GM21381 (cell line): Measurements from ENCODE around the gene RALB.
"Not testable (repeated sequence)": the region's sequence is repeated elsewhere in the genome, so short reads cannot be mapped to it uniquely, and the experiment has no call there.

ENCODE experiments used
- ATAC-seq: cut with Tn5 transposase; IDR thresholded peaks from one replicate; pipeline ENCODE4 v1.9.1; 2021; ENCODE audit warnings: mild to moderate bottlenecking, moderate library complexity; ENCODE audit not compliant: unreplicated experiment

Gene RALB

DNA sequence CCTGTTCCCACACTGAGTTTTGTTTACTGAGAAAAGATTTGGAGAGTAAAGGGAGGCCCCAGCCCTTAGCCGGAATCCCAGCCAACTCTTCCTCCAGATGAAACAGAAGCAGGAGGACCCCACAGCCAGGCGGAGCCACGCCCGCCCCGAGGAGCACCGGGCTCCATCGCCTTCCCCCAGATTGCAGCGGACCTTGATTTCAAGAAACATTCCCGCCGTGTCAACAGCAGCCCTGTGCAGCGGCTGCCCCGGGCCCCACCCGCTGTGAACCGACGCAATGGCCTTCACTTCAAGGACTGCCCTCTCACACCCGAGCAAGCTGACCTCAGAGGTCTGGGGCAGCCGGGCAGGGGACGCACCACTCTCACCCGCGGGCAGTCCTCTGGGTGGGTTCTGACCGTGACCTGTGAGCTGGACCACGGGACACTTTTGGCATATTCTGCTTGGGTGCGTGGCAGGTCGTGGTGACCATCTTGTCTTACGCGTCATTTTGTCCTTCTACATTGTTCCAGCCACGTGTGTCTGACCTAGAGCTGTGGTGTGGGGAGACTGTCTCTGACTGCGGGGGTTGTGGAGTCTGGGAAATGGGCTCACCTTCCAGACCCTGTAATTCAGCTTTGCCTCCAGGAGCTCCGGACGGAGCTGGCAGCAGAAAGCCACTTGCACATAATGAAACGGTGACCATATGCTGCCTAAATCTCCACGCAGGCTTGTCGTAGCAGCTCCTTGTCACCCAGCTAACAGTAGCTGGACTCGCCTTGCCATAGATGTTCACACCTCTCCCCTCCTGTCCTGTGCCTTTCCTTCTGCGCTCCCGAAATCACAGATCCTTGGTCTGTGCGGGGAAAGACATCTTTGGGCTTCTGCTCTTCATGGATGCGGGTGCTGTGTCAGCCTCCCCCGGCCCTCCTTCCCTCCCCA, 61.3 kb downstream of the RALB start:
- no peak for ATAC-seq

DNA sequence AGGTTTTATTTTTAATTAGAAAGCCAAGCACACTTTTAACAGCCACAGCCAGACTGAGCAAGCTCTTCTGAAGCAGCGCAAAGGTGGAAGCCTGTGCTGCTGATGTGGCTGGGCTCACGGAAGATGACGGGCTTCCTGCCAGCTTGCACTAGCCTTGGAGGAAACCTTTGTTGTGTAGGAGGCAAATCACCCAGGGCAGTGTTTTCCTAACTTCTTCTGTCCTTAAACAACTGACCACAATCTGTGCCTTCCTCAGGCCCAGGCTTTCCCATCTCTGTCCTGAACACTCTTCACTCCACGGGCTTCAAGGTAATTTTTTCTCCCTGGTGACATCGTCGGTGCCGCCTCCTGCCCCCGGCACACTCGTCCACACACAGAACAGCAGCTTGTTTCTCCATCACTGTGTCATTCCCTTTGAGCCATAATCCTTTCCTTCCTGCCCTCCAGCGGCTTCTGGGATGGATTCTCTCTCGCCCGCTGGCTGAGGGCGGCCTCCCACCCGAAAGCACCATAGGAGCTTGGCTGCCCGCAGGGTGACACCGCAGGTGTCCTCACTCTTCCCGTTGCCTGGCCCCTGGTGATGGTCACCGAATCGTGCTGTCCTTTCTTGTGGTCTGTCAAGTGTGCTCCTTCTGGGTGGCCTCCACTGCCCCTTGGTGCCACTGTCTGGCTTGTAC, 62.2 kb downstream of the RALB start:
- ATAC-seq = no peak

DNA sequence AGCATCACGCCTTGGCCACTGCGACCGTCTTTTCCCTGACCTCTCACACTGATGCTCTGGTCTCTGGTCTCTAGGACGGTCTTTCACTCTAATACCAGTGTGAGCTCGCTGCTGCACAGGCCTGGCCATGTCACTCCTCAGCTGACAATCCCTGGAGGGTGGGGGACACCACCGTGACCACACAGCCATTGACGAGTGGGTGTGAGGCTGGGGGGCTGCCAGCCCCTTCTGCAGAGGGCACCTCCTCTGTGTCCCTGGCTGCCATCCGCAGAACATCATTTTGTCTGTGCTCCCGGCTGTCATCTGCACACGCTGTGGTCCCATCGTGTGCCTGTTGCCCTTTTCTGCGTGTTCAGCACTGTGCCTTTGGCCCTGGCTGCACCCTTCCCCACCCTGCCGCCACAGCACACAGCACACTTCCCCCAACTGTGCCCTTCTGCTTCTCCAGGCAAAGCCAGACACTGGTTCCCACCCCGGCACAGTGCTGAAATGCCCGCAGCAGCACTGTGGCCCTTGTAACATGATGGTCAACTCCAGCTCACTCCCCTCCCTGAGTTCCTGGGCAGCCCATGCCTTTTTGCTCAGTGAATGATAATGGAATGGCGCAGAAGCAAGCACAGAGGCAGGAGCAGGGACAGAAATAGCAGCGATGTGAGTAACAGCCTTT, 62.8 kb downstream of the RALB start:
- no peak for ATAC-seq

- ATAC-seq = no peak
Measured at GRCh38 chr2:120316071-120316470, 63.4 kb downstream of the RALB start.

- no peak for ATAC-seq
Measured at GRCh38 chr2:120316528-120317179, 64.0 kb downstream of the RALB start.

- ATAC-seq = no peak
Measured at GRCh38 chr2:120317180-120317533, 64.5 kb downstream of the RALB start.

DNA sequence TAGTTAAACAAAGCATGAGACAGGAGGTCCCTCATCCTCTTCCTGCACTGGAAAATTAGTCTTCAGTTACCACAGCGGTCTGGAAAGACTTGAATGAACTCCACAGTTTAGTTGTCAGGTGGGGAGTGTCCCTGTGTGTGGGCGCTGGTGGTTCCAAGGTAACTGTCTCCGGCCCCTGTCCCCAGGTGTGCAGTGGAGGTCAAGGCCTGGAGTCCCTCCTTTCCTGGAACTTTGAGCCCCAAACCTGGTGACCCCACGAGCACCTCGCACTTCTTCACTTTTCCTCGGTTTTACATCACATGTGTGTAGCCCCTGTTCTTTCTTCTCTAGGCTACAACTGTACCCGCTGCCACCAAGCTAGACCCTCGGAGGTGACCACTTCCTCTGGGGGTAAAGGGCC, 65.3 kb downstream of the RALB start:
- ATAC-seq = no peak

GRCh38 chr2:120318626-120319025, 66.0 kb downstream of the RALB start:
- no peak for ATAC-seq

GRCh38 chr2:120319123-120319522, 66.5 kb downstream of the RALB start:
- no peak for ATAC-seq

DNA sequence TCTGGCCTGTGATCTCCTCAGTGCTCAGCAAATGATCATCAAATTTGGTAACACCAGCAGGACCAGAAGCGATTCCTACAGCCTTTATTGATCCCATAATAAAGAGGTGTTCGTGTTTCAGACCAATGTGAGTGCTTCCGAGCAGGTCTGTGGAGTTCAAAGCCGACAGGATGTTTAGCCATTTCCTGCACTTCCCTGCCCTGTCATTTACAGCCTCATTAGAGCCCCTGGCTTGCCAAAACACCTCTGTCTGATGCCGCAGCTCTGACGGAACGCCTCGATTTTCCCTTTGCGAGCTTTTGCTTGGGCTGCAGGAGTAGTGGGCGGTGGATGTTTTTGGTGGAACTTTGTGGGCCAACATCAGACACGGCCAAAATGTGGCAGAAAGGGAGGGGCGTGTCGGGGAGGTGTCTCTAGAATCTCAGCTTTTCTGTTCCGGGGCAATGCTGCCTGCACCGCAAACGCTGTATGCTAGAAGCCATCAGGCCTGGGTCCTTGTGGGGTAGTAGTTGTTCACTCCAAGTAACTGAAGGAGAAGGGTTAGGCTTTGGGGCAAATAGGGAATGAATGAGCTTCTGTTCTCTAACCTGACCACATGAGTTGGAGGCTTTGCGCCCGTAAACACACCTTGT, 67.2 kb downstream of the RALB start:
- ATAC-seq = no peak

- no peak for ATAC-seq
Measured at GRCh38 chr2:120320318-120320851, 67.7 kb downstream of the RALB start.

- not testable (repeated sequence) for ATAC-seq
Measured at GRCh38 chr2:120320887-120321556, 68.4 kb downstream of the RALB start.

- ATAC-seq = no peak
Measured at GRCh38 chr2:120321721-120322284, 69.2 kb downstream of the RALB start.

GRCh38 chr2:120322329-120322728, 69.7 kb downstream of the RALB start:
- no peak for ATAC-seq

GRCh38 chr2:120323214-120323613, 70.6 kb downstream of the RALB start:
- ATAC-seq = no peak

DNA sequence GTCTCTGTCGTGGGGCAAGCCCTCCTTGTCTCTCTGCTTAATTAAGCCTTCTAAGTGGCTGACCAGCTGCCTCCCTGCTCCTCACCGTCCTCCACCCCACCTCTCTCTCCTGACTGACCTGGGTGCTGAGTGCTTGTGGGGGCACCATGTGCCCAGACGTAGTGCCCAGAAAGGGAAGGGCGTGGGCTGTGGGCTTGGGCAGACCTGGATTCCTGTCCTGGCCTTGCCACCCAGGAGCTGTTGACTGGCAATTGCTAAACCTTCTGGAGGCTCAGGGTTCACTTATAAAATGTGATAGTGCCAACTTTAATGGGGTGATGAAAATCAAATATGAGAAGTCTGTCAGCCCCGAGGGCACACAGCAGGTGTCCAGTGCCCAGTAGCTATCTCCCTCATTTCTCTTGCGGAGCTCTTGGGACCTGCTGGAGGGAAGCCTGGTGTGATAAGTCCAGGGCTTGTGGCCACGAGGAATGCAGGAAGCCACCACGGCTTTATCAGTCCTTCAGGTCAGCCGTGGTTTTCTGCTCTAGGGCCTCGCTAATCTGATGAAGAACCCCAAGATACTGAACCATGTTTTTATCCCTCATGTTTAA, 71.3 kb downstream of the RALB start:
- no peak for ATAC-seq

GRCh38 chr2:120324933-120325332, 72.3 kb downstream of the RALB start:
- no peak for ATAC-seq

- no peak for ATAC-seq
Measured at GRCh38 chr2:120326066-120326465, 73.4 kb downstream of the RALB start.
